Embryonic facial prominence (tissue), 1 donor: ENCODE data around the gene ULBP1.
"Not testable (repeated sequence)": the region's sequence is repeated elsewhere in the genome, so short reads cannot be mapped to it uniquely, and the experiment has no call there.

ENCODE experiments used
- DNase-seq: peaks from one replicate; pipeline ENCODE4 v3.0.0-alpha.2; 2016; ENCODE audit errors: extremely low spot score

The ULBP1 gene

GRCh38 chr6:149951626-149952025 lies 12.1 kb upstream of the ULBP1 start:
- DNase-seq = no peak

GRCh38 chr6:149953390-149953789 lies 10.4 kb upstream of the ULBP1 start:
- DNase-seq = not testable (repeated sequence)

GRCh38 chr6:149953934-149954327 lies 9.8 kb upstream of the ULBP1 start:
- not testable (repeated sequence) for DNase-seq

- DNase-seq = not testable (repeated sequence)
Observed at GRCh38 chr6:149954328-149954983, 9.3 kb upstream of the ULBP1 start.

- not testable (repeated sequence) for DNase-seq
Observed at GRCh38 chr6:149954984-149955653, 8.6 kb upstream of the ULBP1 start.

GRCh38 chr6:149955654-149956317 lies 8.0 kb upstream of the ULBP1 start:
- DNase-seq = not testable (repeated sequence)

- DNase-seq = not testable (repeated sequence)
Observed at GRCh38 chr6:149958124-149958523, 5.6 kb upstream of the ULBP1 start.

GRCh38 chr6:149959806-149960205 lies 3.9 kb upstream of the ULBP1 start:
- DNase-seq = not testable (repeated sequence)

- no peak for DNase-seq
Observed at GRCh38 chr6:149960488-149960887, 3.3 kb upstream of the ULBP1 start.

- no peak for DNase-seq
Observed at GRCh38 chr6:149961728-149962425, 1.9 kb upstream of the ULBP1 start.

GRCh38 chr6:149962461-149963211 lies 1.1 kb upstream of the ULBP1 start:
- DNase-seq = no peak

GRCh38 chr6:149963212-149963461 lies 606 bp upstream of the ULBP1 start:
- no peak for DNase-seq

- DNase-seq = no peak
Observed at GRCh38 chr6:149964308-149965193, 808 bp downstream of the ULBP1 start.

- no peak for DNase-seq
Observed at GRCh38 chr6:149965194-149966020, 1.7 kb downstream of the ULBP1 start.

- not testable (repeated sequence) for DNase-seq
Observed at GRCh38 chr6:149966319-149966718, 2.6 kb downstream of the ULBP1 start.

- no peak for DNase-seq
Observed at GRCh38 chr6:149967591-149967990, 3.8 kb downstream of the ULBP1 start.

- DNase-seq = not testable (repeated sequence)
Observed at GRCh38 chr6:149967999-149968398, 4.3 kb downstream of the ULBP1 start.

- not testable (repeated sequence) for DNase-seq
Observed at GRCh38 chr6:149968909-149969308, 5.2 kb downstream of the ULBP1 start.

GRCh38 chr6:149969635-149970034 lies 5.9 kb downstream of the ULBP1 start:
- DNase-seq = no peak

- not testable (repeated sequence) for DNase-seq
Observed at GRCh38 chr6:149974394-149974793, 10.7 kb downstream of the ULBP1 start.
